ENCODE data around the gene OSBP2.
A peak's percentile ranks its signal among the peaks of the same experiment; 100 is the strongest.

OSBP2 gene

GRCh38 chr22:30680991-30681770 is 13.5 kb upstream of the OSBP2 start:
- DNase-seq: no peak

- DNase-seq: no peak
These were observed 12.8 kb upstream of the OSBP2 start for GRCh38 chr22:30681831-30682230.

- DNase-seq: no peak
These were observed 9.5 kb upstream of the OSBP2 start for GRCh38 chr22:30685178-30685577.

DNA sequence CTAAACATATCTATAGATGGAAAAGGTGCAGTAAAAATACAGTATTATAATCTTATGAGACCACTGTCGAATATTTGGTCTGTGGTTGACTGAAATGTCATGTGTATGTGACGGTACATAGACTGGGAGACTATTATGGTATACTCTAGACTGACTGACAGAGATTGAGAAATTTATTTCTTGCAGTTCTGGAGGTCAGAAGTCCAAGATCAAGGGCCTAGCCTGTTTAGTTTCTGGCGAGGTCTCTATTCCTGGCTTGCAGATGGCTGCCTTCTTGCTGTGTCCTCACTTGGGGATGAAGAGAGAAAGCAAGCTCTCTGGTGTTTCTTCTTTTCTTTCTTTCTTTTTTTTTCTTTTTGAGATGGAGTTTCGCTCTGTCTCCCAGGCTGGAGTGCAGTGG is 7.3 kb upstream of the OSBP2 start:
- DNase-seq: no peak

DNA sequence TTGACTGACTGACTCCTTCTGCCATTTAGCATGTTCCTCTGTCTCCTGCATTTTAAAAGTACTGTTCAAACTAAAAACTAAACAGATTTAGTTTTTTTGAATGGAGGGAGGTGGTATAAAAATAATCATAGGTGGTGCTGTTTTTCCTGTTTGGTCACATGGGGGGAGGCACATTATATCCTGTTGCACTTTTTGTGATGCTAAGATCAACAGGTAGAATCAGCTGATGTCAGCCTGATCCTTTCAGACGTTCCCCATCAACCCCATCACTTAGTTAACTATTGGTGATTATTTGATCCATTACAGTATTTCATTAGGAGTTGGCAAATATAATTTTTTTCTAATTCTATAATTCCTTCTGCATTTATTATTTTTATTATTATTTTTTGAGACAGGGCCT is 5.1 kb upstream of the OSBP2 start:
- no peak for DNase-seq

DNA sequence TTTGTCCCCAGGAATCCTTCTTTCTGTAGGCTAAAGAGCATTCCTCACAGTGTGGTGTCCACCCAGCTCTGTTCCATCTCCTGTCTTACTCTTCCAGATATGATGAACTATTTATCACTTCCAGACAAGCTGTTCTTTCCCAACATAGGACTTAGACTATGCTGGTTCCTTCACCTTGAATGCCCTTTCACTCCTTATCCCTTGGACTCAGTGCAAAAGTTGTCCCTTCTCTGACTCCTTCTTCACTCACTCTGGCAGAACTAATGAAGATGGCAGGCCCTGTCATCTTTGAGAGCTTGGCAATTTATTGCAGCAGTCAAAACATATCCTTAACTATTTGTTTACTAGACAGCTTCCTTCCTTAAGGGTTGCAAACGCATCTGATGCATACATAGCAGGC is 3.5 kb upstream of the OSBP2 start:
- no peak for DNase-seq

- DNase-seq: peak; percentile 19 to 69 (median 32)
These were observed 469 bp upstream of the OSBP2 start for GRCh38 chr22:30694171-30694639.

GRCh38 chr22:30695351-30695851 is 727 bp downstream of the OSBP2 start:
- no peak for DNase-seq

- no peak for DNase-seq
These were observed 1.4 kb downstream of the OSBP2 start for GRCh38 chr22:30695871-30696655.

DNA sequence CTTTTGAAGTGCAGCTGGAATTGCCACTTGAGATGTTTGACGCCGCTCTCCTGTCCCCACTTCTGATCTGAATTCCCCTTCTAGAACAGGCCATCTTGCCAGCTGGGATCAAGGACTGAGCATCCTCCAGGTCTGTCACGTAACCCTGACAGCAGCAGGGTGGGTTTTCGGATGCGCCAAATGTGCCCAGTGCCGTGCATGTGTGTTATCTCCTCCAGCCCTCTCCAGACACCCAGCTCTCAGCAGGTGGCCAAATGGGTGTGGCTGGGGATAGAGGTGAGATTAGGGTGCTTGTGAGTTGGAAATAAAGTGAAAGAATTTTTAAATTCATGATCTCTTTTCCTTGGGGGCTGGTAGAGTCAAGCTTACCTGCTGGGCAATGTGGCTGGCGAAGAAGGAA is 3.3 kb downstream of the OSBP2 start:
- DNase-seq: no peak

DNA sequence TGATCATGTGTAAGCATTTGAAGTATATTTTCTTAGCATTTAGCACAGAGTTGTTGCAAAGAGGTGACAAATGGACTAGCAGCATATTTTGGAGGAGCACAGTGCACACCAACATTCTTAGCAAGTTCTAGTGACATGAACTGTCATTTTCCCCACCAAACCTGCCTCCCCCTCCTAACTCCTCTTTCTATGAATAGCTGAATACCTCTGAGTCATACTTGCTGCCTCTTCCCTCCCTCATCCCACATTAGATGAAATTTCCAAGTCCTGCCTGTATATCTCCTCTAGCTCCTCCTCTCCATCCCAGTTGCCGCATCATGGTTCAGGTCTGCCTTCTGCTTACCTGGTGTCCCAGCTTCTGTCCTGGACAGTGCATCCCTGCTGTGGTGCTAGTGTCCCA is 7.2 kb downstream of the OSBP2 start:
- DNase-seq: no peak

GRCh38 chr22:30702856-30703255 is 8.2 kb downstream of the OSBP2 start:
- DNase-seq: no peak

DNA sequence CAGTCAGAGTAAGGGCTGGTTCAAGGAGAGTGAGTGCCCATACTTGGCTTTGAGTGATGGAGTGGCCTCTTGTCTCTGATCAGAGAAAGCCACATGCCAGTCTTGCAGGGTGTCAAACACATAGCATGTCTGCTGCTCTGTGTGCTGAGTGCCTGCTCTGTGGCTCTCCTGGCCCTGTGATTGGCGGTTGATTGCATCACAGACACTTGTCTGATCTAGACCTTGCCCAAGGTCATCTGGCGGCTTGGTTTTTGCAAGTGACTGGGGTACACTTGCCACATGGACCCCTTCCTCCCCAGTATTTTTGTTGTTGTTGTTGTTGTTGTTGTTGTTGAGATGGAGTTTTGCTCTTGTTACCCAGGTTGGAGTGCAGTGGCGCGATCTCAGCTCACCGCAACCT is 10.3 kb downstream of the OSBP2 start:
- DNase-seq: no peak

GRCh38 chr22:30705710-30706651 is 11.3 kb downstream of the OSBP2 start:
- DNase-seq: peak in 1 of 5 donors; percentile 75

DNA sequence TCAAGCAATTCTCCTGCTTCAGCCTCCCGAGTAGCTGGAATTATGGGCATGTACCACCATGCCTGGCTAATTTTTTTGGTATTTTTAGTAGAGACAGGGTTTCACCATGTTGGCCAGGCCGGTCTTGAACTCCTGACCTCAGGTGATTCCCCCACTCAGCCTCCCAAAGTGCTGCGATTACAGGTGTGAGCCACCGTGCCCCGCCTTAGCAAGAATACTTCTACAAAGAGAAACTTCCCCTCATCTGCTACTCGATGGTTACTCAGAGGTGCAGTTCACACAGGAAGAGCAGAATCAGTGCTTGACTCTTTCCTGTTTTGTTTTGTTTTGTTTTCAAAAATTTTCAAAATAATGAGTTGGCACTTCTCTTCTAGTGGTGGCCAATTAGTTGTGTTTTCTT is 15.3 kb downstream of the OSBP2 start:
- DNase-seq: peak in 1 of 5 donors; percentile 73

DNA sequence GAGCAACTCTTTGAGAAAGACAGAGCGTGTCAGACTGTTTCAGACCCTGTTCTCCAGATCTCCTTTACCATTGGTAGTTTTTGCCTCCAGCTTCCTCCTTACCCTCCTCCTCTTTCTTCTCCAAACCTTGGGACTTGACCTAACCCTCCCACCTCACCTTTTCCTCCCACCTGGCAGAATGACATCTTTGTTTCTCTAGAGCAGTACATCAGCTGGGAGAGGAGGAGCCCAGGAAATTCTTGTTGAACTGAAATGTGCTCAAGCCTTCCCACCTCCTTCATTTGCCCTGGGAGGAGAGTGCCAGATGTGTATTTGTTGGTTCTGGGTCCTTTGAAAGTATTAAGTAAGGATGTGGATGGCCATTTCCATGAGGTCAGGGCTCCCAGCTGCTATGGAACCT is 17.4 kb downstream of the OSBP2 start:
- no peak for DNase-seq

DNA sequence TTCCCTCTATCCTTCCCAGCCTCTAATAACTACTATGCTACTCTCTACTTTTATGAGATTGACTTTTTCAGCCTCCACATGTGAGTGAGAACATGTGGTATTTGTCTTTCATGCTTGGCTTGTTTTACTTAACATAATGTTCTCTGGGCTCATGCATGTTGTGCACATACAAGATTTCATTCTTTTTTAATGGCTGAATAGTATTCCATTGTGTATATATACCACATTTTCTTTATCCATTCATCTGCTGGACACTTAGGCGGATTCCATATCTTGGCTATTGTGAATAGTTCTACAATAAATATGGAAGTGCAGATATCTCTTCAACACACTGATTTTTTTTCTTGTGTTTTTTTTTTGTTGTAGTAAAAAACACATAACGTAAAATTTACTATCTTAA is 19.4 kb downstream of the OSBP2 start:
- no peak for DNase-seq

DNA sequence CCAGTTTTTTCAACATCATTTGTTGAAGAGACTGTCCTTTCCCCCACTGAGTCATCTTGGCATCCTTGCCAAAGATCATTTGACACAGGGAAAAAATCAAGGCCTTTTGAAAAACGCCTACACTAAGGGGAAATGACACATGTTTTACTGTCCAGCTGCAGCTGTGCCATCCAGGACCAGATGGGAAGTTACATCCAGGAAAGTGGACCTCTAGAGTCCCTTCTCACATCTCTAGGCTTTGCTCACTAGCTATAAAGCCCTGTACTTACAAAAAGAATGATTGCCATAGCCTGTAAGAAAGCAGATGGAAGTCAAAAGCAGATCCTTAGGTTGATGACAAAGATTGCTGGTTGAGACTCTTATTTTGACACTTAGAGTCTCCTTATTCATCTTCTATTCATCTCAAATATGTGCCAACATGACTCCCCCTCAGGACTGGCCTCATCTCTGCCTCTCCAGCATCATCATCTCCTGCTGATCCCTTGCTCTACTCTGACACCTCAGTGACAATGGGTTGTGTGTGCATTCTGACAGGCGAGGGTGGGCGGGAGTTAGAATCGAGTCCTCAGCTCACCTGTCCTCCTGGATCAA is 22.8 kb downstream of the OSBP2 start:
- no peak for DNase-seq

DNA sequence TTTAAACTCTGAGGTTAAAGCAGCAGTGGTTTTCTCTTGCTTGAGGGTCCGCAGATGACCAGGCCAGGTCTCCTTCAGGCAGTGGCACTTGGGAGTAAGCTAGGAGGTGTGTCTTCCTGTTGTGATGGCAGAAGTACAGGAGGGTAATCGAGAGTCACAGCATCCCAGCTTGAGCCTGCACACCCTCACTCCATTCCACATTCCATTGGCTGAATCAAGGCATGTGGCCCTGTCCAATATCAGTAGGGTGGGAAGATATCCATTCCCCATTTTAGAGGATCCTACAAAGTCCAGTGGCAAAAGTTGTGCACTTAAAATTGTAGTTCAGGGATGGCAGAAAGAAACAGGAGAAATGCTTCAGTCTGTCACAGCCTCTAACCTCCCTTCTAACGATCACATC is 23.3 kb downstream of the OSBP2 start:
- DNase-seq: no peak

- no peak for DNase-seq
These were observed 23.8 kb downstream of the OSBP2 start for GRCh38 chr22:30718491-30718890.

GRCh38 chr22:30718938-30719337 is 24.3 kb downstream of the OSBP2 start:
- DNase-seq: no peak

GRCh38 chr22:30720263-30720837 is 25.7 kb downstream of the OSBP2 start:
- DNase-seq: no peak

Data from T-helper 1 cell (primary cell).